ENCODE data around the gene ATP6V1C2.

GRCh38 chr2:10750610-10751009 is 29.2 kb downstream of the ATP6V1C2 start:
- TF ChIP-seq CTCF (conservative IDR thresholded peaks at IDR 0.05), result no peak
- TF ChIP-seq ZFX (IDR thresholded peaks at IDR 0.05), result no peak
